HepG2 (cell line): ENCODE measurements around the gene TDRD10. TPM values are rescaled to one million over a fixed set of nuclear protein-coding genes. Genes with fewer than 3 reads are reported as not detected.
A peak's percentile ranks its signal among the peaks of the same experiment; 100 is the strongest.

Source experiments
- ADNP ChIP-seq: sonication (generic); formaldehyde crosslinking; IDR thresholded peaks from 2 replicates; pipeline ENCODE4 v1.4.0; 2020; ENCODE audit warnings: missing genetic modification reagents
- AHR ChIP-seq: IDR thresholded peaks from 2 replicates; pipeline ENCODE4 v1.6.1; 2018; ENCODE audit warnings: missing genetic modification reagents, missing compliant biosample characterization
- ATF6 ChIP-seq: sonication (generic); formaldehyde crosslinking; conservative IDR thresholded peaks from 2 replicates; pipeline ENCODE4 v1.4.0; 2020; ENCODE audit warnings: missing genetic modification reagents
- ELF1 ChIP-seq: sonication (generic); formaldehyde crosslinking; IDR thresholded peaks from 2 replicates; pipeline ENCODE4 v1.4.0; 2020; ENCODE audit warnings: missing genetic modification reagents
- ELF3 ChIP-seq: IDR thresholded peaks from 2 replicates; pipeline ENCODE4 v1.6.1; 2016; ENCODE audit warnings: missing genetic modification reagents, missing compliant biosample characterization
- GATA4 ChIP-seq: sonication (generic); IDR thresholded peaks from 2 replicates; pipeline ENCODE4 v1.6.1; 2016; ENCODE audit warnings: antibody characterized with exemption, low read depth, borderline replicate concordance
- KDM2A ChIP-seq: sonication (generic); formaldehyde crosslinking; IDR thresholded peaks from 2 replicates; pipeline ENCODE4 v1.4.0; 2020; ENCODE audit warnings: low read depth, missing genetic modification reagents, borderline replicate concordance
- KLF6 ChIP-seq: IDR thresholded peaks from 2 replicates; pipeline ENCODE4 v1.8.0; 2016; ENCODE audit warnings: missing biosample characterization, missing genetic modification reagents
- MAFG ChIP-seq: sonication (generic); formaldehyde crosslinking; IDR thresholded peaks from 2 replicates; pipeline ENCODE4 v1.5.1; 2020; ENCODE audit warnings: mild to moderate bottlenecking, missing genetic modification reagents
- MYNN ChIP-seq: sonication (generic); formaldehyde crosslinking; IDR thresholded peaks from 2 replicates; pipeline ENCODE4 v1.4.0; 2020; ENCODE audit warnings: mild to moderate bottlenecking, low read depth, missing genetic modification reagents
- NFE2L2 ChIP-seq: fragments of 150-350 bp; IDR thresholded peaks from 2 replicates; pipeline ENCODE4 v1.6.1; 2014; ENCODE audit warnings: low read length
- NR0B2 ChIP-seq: sonication (generic); formaldehyde crosslinking; IDR thresholded peaks from 2 replicates; pipeline ENCODE4 v1.4.0; 2020; ENCODE audit warnings: mild to moderate bottlenecking, missing genetic modification reagents
- NR3C1 ChIP-seq: sonication (generic); formaldehyde crosslinking; IDR thresholded peaks from 2 replicates; pipeline ENCODE4 v1.4.0; 2020; ENCODE audit warnings: missing genetic modification reagents
- PATZ1 ChIP-seq: sonication (generic); formaldehyde crosslinking; IDR thresholded peaks from 2 replicates; pipeline ENCODE4 v1.4.0; 2020; ENCODE audit warnings: missing genetic modification reagents
- RCOR2 ChIP-seq: IDR thresholded peaks from 2 replicates; pipeline ENCODE4 v1.6.1; 2016; ENCODE audit warnings: missing biosample characterization, missing genetic modification reagents
- SAP130 ChIP-seq: IDR thresholded peaks from 2 replicates; pipeline ENCODE4 v1.6.1; 2016; ENCODE audit warnings: low read depth
- SP5 ChIP-seq: IDR thresholded peaks from 2 replicates; pipeline ENCODE4 v1.6.1; 2016; ENCODE audit warnings: low read depth, borderline replicate concordance
- STAT5B ChIP-seq: sonication (generic); formaldehyde crosslinking; IDR thresholded peaks from 2 replicates; pipeline ENCODE4 v1.4.0; 2020; ENCODE audit warnings: missing genetic modification reagents
- TGIF2 ChIP-seq: IDR thresholded peaks from 2 replicates; pipeline ENCODE4 v1.6.1; 2016; ENCODE audit warnings: control low read depth, missing compliant biosample characterization
- U2AF1 ChIP-seq: fragments of 200-400 bp; formaldehyde crosslinking; optimal IDR thresholded peaks from 2 replicates; pipeline ENCODE3; 2017; ENCODE audit warnings: mild to moderate bottlenecking, low read depth, low read length
- ZBTB20 ChIP-seq: sonication (generic); formaldehyde crosslinking; IDR thresholded peaks from 2 replicates; pipeline ENCODE4 v1.8.1; 2023; ENCODE audit warnings: missing genetic modification reagents, low read depth, mild to moderate bottlenecking, borderline replicate concordance
- ZNF20 ChIP-seq: sonication (generic); formaldehyde crosslinking; IDR thresholded peaks from 2 replicates; pipeline ENCODE4 v1.4.0; 2020; ENCODE audit warnings: mild to moderate bottlenecking, moderate library complexity, missing genetic modification reagents
- ZNF24 ChIP-seq: fragments of 450-650 bp; IDR thresholded peaks from 2 replicates; pipeline ENCODE4 v1.6.1; 2017; ENCODE audit warnings: antibody characterized with exemption, mild to moderate bottlenecking
- ZNF280B ChIP-seq: sonication (generic); formaldehyde crosslinking; IDR thresholded peaks from 2 replicates; pipeline ENCODE4 v1.5.0; 2020; ENCODE audit warnings: missing genetic modification reagents, mild to moderate bottlenecking, borderline replicate concordance
- ZNF510 ChIP-seq: sonication (generic); formaldehyde crosslinking; IDR thresholded peaks from 2 replicates; pipeline ENCODE4 v1.4.0; 2020; ENCODE audit warnings: low read depth, mild to moderate bottlenecking, missing genetic modification reagents
- ZNF724P ChIP-seq: sonication (generic); formaldehyde crosslinking; IDR thresholded peaks from 2 replicates; pipeline ENCODE4 v1.8.0; 2022; ENCODE audit warnings: missing genetic modification reagents, borderline replicate concordance
- polyA plus RNA-seq, 8 experiments: library from polyadenylated mRNA; depleted of rRNA in 3 of 8; stranded (reverse) in 7 of 8; unstranded in 1 of 8; fragments of >200 nt; fragmentation: Illumina TruSeq in 4 of 8; extraction: Trizol in 4 of 8; gene quantifications; 2 replicates each; pipeline versions ENCODE4 v1.2.1 to v1.2.3, GENCODE V29; 2011 to 2016; ENCODE audit warnings: low read depth in 4 of 8, missing spikeins in 1 of 8, mixed read lengths in 1 of 8; ENCODE audit not compliant: insufficient read depth in 1 of 8
- total RNA-seq, 5 experiments: library from RNA; depleted of rRNA; stranded (reverse); fragments of >200 nt; fragmentation: Illumina TruSeq; extraction: Trizol; gene quantifications; 2 replicates each; pipeline ENCODE4 v1.2.3, GENCODE V29; 2016; ENCODE audit warnings: low read depth in 1 of 5

The TDRD10 gene
- total and polyA plus RNA-seq, 2 of the 13 experiments (the other 11 are each of a cell fraction or from before 2014, with no cell fraction given): not detected

GRCh38 chr1:154558720-154559465, 56.9 kb downstream of the TDRD10 start (continued):
- TF ChIP-seq SAP130 (CRISPR knock-in tag) (peak; percentile 87), ZNF20 (CRISPR knock-in tag) (peak; percentile 85; the same call in 1 of the 2 replicates), NR3C1 (CRISPR knock-in tag) (no peak), ELF3 (CRISPR knock-in tag) (peak; percentile 77; the same call in 1 of the 2 replicates), NFE2L2 (no peak), ZNF280B (CRISPR knock-in tag) (peak; percentile 99), U2AF1 (no peak), GATA4 (no peak), ATF6 (CRISPR knock-in tag) (no peak), KLF6 (peak; percentile 95), ZNF510 (peak; percentile 98), MYNN (CRISPR knock-in tag) (no peak), ELF1 (peak; percentile 66), STAT5B (CRISPR knock-in tag) (0 out of 2 replicates have a peak, but pooled peaks have one; percentile 53), SP5 (peak; percentile 97), MAFG (CRISPR knock-in tag) (peak; percentile 37; the same call in 1 of the 2 replicates), ZBTB20 (peak; percentile 96; the same call in 1 of the 2 replicates), KDM2A (CRISPR knock-in tag) (peak; percentile 79; the same call in 1 of the 2 replicates), TGIF2 (CRISPR knock-in tag) (no peak; the same call in 1 of the 2 replicates), ZNF724P (CRISPR knock-in tag) (peak; percentile 95), RCOR2 (CRISPR knock-in tag) (peak; percentile 78), ZNF24 (no peak; the same call in 1 of the 2 replicates), AHR (no peak), PATZ1 (no peak), ADNP (CRISPR knock-in tag) (no peak; the same call in none of the 2 replicates), NR0B2 (CRISPR knock-in tag) (peak; percentile 98)
